ENCODE data around the gene GGACT. TPM values are rescaled to one million over a fixed set of nuclear protein-coding genes. Genes with fewer than 3 reads are reported as not detected.

The GGACT gene
- total RNA-seq: 9.3 TPM
- polyA plus RNA-seq (ENCODE audit: insufficient read depth, low read depth, low replicate concordance): 15.6 TPM
- long read RNA-seq, donor 1: 0 reads
- long read RNA-seq, donor 2, partial matches to known transcripts: 0 of 1 reads
- long read RNA-seq, donor 2, other reads (novel, unspliced or antisense): 0 of 1 reads
- long read RNA-seq, donor 3: 0 reads
- long read RNA-seq, donor 4, partial matches to known transcripts: 0 of 1 reads
- long read RNA-seq, donor 4, other reads (novel, unspliced or antisense): 0 of 1 reads
- long read RNA-seq, donor 5: 0 reads
- long read RNA-seq, donor 6: 0 reads
- long read RNA-seq, donor 7, partial matches to known transcripts: 0 of 4 reads
- long read RNA-seq, donor 7, other reads (novel, unspliced or antisense): 4 of 4 reads
- long read RNA-seq, donor 8: 0 reads
- long read RNA-seq, donor 9, partial matches to known transcripts: 0 of 1 reads
- long read RNA-seq, donor 9, other reads (novel, unspliced or antisense): 0 of 1 reads
- long read RNA-seq, donor 10, partial matches to known transcripts: 0 of 1 reads
- long read RNA-seq, donor 10, other reads (novel, unspliced or antisense): 0 of 1 reads

GRCh38 chr13:100588331-100589177 lies at the start of gene GGACT:
GGACT (minus strand) TSS chr13:100588789; CDS start chr13:100532591, 56,198 bp downstream.
- DNase-seq: peak; percentile 69 to 89 (median 85)
- no peak for FAIRE-seq
- no peaks in the 10 kb centered on the region for H3K36me3 ChIP-seq (ENCODE audit: control insufficient read depth in 2 of 3, insufficient read depth in 3 of 3, low read length in 3 of 3)
- TF ChIP-seq CTCF (IDR thresholded peaks at IDR 0.05; ENCODE audit: borderline replicate concordance, extremely low read depth, insufficient read depth): peak; percentile 73
- intact Hi-C loops (cut with DNase I): no loop called here
- no peaks in the 10 kb centered on the region for H3K9me3 ChIP-seq (ENCODE audit: control insufficient read depth in 2 of 3, insufficient read depth in 1 of 3, low read length in 3 of 3)
- peak within 1 kb of the TSS; percentile 41 to 53 for H3K27ac ChIP-seq (ENCODE audit: low read depth in 2 of 2, low read length in 2 of 2)
- H3K4me3 ChIP-seq (ENCODE audit: low read length in 3 of 3): peak within 1 kb of the TSS; percentile 40 to 64 (median 60)
- peak within 1 kb of the TSS; percentile 1 to 65 (median 29) for H3K9ac ChIP-seq (ENCODE audit: low read length in 3 of 3)
- H3K27me3 ChIP-seq (ENCODE audit: control insufficient read depth, insufficient read depth, low read length): no peaks in the 10 kb centered on the region
- H3K4me1 ChIP-seq (ENCODE audit: control insufficient read depth in 2 of 3, insufficient read depth in 2 of 3, low read depth in 1 of 3, low read length in 3 of 3): peaks cover 0 to 3% (median 0%) of the 10 kb centered on the region in 3 donors

- no peak for TF ChIP-seq CTCF (IDR thresholded peaks at IDR 0.05; ENCODE audit: borderline replicate concordance, extremely low read depth, insufficient read depth)
- no peak overlapping the region for H3K27ac ChIP-seq (ENCODE audit: low read depth in 2 of 2, low read length in 2 of 2)
- no peaks in the 10 kb centered on the region for H3K4me1 ChIP-seq (ENCODE audit: control insufficient read depth in 2 of 3, insufficient read depth in 2 of 3, low read depth in 1 of 3, low read length in 3 of 3)
- no peak overlapping the region for H3K9ac ChIP-seq (ENCODE audit: low read length in 3 of 3)
- DNase-seq (no peak), FAIRE-seq (no peak)
- H3K27me3 ChIP-seq (ENCODE audit: control insufficient read depth, insufficient read depth, low read length): no peaks in the 10 kb centered on the region
- intact Hi-C loops (cut with DNase I): no loop called here
- peaks cover 2 to 20% (median 10%) of the 10 kb centered on the region in 3 donors for H3K36me3 ChIP-seq (ENCODE audit: control insufficient read depth in 2 of 3, insufficient read depth in 3 of 3, low read length in 3 of 3)
- no peak overlapping the region for H3K4me3 ChIP-seq (ENCODE audit: low read length in 3 of 3)
- no peaks in the 10 kb centered on the region for H3K9me3 ChIP-seq (ENCODE audit: control insufficient read depth in 2 of 3, insufficient read depth in 1 of 3, low read length in 3 of 3)
Observed at GRCh38 chr13:100637796-100638195, 49.2 kb upstream of the GGACT start.

GRCh38 chr13:100637380-100637779 lies 48.8 kb upstream of the GGACT start:
- FAIRE-seq (no peak), DNase-seq (peak in 1 of 5 donors; percentile 66)
- no peaks in the 10 kb centered on the region for H3K27me3 ChIP-seq (ENCODE audit: control insufficient read depth, insufficient read depth, low read length)
- H3K4me3 ChIP-seq (ENCODE audit: low read length in 3 of 3): no peak overlapping the region
- no peaks in the 10 kb centered on the region for H3K9me3 ChIP-seq (ENCODE audit: control insufficient read depth in 2 of 3, insufficient read depth in 1 of 3, low read length in 3 of 3)
- no peaks in the 10 kb centered on the region for H3K4me1 ChIP-seq (ENCODE audit: control insufficient read depth in 2 of 3, insufficient read depth in 2 of 3, low read depth in 1 of 3, low read length in 3 of 3)
- peaks cover 2 to 20% (median 10%) of the 10 kb centered on the region in 3 donors for H3K36me3 ChIP-seq (ENCODE audit: control insufficient read depth in 2 of 3, insufficient read depth in 3 of 3, low read length in 3 of 3)
- intact Hi-C loops (cut with DNase I): no loop called here
- H3K27ac ChIP-seq (ENCODE audit: low read depth in 2 of 2, low read length in 2 of 2): no peak overlapping the region
- no peak overlapping the region for H3K9ac ChIP-seq (ENCODE audit: low read length in 3 of 3)
- TF ChIP-seq CTCF (IDR thresholded peaks at IDR 0.05; ENCODE audit: borderline replicate concordance, extremely low read depth, insufficient read depth): no peak
